ENCODE measurements around the gene PRKACB.

DNA sequence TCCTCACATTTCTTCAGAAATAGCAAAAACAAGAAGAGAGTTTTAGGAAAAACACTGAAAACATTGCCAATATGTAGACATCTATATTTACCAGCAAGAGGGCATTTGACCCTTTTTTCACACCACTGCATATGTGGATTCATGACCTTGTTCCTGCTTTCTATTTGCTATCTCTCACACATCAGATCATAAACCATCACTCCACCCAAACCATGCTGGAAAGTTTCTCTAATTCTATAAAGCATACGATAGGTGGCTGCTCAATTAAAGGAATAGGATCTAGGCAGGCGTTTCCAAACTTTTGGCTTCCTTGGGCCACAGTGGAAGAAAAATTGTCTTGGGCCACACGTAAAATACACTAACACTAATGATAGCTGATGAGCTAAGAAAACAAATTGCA is 121.8 kb downstream of the PRKACB start:
- TF ChIP-seq YY1 (IDR thresholded peaks at IDR 0.05; ENCODE audit: low read depth, low read length), result no peak
- TF ChIP-seq, protein P1, sequence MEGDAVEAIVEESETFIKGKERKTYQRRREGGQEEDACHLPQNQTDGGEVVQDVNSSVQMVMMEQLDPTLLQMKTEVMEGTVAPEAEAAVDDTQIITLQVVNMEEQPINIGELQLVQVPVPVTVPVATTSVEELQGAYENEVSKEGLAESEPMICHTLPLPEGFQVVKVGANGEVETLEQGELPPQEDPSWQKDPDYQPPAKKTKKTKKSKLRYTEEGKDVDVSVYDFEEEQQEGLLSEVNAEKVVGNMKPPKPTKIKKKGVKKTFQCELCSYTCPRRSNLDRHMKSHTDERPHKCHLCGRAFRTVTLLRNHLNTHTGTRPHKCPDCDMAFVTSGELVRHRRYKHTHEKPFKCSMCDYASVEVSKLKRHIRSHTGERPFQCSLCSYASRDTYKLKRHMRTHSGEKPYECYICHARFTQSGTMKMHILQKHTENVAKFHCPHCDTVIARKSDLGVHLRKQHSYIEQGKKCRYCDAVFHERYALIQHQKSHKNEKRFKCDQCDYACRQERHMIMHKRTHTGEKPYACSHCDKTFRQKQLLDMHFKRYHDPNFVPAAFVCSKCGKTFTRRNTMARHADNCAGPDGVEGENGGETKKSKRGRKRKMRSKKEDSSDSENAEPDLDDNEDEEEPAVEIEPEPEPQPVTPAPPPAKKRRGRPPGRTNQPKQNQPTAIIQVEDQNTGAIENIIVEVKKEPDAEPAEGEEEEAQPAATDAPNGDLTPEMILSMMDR (IDR thresholded peaks at IDR 0.05 in 2 of 3, conservative IDR thresholded peaks at IDR 0.05 in 1 of 3; ENCODE audit: control insufficient read depth in 2 of 3, extremely low read depth in 1 of 3, insufficient read depth in 1 of 3, low read depth in 3 of 3, low read length in 3 of 3), result no peak
- no peak for TF ChIP-seq CREM (IDR thresholded peaks at IDR 0.05; ENCODE audit: low read depth)
- no peak for TF ChIP-seq ZNF24 (IDR thresholded peaks at IDR 0.05)
- no peak for TF ChIP-seq FOXM1 (IDR thresholded peaks at IDR 0.05; ENCODE audit: low read depth, low read length)
